Tibial nerve (tissue), 4 donors: ENCODE data around the gene PIGS.

Experiments used
- CTCF ChIP-seq, 5 experiments: fragments of 200-600 bp in 3 of 5; fragments of 450-650 bp in 2 of 5; sonication (generic) in 3 of 5; IDR thresholded peaks; one replicate each; pipeline ENCODE4 v1.5.1; 2016 to 2019; ENCODE audit warnings: antibody characterized with exemption in 5 of 5, mild to moderate bottlenecking in 3 of 5, moderate library complexity in 2 of 5
- EP300 ChIP-seq, 2 donors: sonication (generic); formaldehyde crosslinking; IDR thresholded peaks; one replicate each; pipeline ENCODE4 v1.6.1; 2017; ENCODE audit warnings: antibody characterized with exemption in 2 of 2, mild to moderate bottlenecking in 1 of 2

DNA sequence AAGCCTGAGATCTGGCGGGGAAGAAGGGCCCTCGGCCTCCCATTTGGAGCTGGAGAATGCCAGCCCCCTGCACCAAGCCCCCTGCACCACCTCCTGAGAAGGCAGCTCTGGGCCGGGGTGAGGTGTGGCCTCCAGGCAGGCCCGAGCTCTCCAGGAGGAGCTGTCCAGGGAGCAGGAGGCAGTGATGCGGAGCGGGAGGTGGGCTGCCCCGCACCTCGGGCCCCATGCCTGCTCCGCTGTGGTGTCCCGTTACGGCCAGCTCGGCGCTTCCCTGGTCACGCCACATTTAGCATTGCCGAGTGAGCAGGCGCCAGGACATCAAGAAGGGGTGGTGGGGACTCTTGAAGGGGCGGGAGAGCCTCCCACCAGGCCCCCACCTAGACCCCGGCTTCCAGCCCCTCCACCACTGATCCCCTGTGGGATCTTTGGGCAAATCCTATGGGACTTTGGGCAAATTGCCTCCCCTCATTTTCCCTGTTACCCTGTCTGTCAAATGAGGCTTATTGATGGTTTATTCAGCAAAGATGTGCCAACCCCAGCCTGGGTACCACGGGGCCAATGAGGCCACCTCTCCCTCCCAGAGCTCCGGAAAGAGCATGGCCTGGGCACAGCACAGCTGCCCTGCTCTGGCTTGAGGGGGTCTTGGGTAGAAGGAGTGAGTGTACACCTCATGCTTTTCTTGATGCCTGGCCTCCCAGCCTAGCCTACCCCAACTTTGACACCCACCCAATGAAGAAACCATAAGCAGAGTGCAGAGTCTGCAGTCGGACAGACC is 49.8 kb downstream of the PIGS start:
- TF ChIP-seq CTCF (IDR thresholded peaks at IDR 0.05) (no peak), EP300 (IDR thresholded peaks at IDR 0.05) (no peak)
